ENCODE measurements around the gene TXNDC12.
"Not testable (repeated sequence)": the region's sequence is repeated elsewhere in the genome, so short reads cannot be mapped to it uniquely, and the experiment has no call there.

TXNDC12 gene

GRCh38 chr1:52049337-52049736 lies 5.7 kb downstream of the TXNDC12 start:
- in situ Hi-C loops (cut with MboI; ENCODE audit: low sequenced_read_pairs) = not testable (repeated sequence)

GRCh38 chr1:52045666-52046195 lies 9.3 kb downstream of the TXNDC12 start:
- in situ Hi-C loops (cut with MboI; ENCODE audit: low sequenced_read_pairs) = not testable (repeated sequence)

- in situ Hi-C loops (cut with MboI; ENCODE audit: low sequenced_read_pairs) = no loop called here
Measured at GRCh38 chr1:52045236-52045635, 9.8 kb downstream of the TXNDC12 start.

- in situ Hi-C loops (cut with MboI; ENCODE audit: low sequenced_read_pairs) = no loop called here
Measured at GRCh38 chr1:52041551-52042185, 13.3 kb downstream of the TXNDC12 start.

GRCh38 chr1:52037909-52038308 lies 17.1 kb downstream of the TXNDC12 start:
- in situ Hi-C loops (cut with MboI; ENCODE audit: low sequenced_read_pairs) = no loop called here

GRCh38 chr1:52037402-52037814 lies 17.6 kb downstream of the TXNDC12 start:
- in situ Hi-C loops (cut with MboI; ENCODE audit: low sequenced_read_pairs) = no loop called here

- in situ Hi-C loops (cut with MboI; ENCODE audit: low sequenced_read_pairs) = no loop called here
Measured at GRCh38 chr1:52034050-52034384, 21.0 kb downstream of the TXNDC12 start.

GRCh38 chr1:52033190-52034049 lies 21.6 kb downstream of the TXNDC12 start, which contains the start of gene KTI12:
Gene KTI12 (minus strand): TSS chr1:52033810. CDS start chr1:52033761, 49 bp downstream.
- in situ Hi-C loops (cut with MboI; ENCODE audit: low sequenced_read_pairs) = no loop called here

- in situ Hi-C loops (cut with MboI; ENCODE audit: low sequenced_read_pairs) = no loop called here
Measured at GRCh38 chr1:52032785-52033131, 22.2 kb downstream of the TXNDC12 start.

GRCh38 chr1:52032124-52032784 lies 22.7 kb downstream of the TXNDC12 start:
- in situ Hi-C loops (cut with MboI; ENCODE audit: low sequenced_read_pairs) = no loop called here

GRCh38 chr1:52028839-52029238 lies 26.2 kb downstream of the TXNDC12 start:
- in situ Hi-C loops (cut with MboI; ENCODE audit: low sequenced_read_pairs) = not testable (repeated sequence)

GRCh38 chr1:52028328-52028727 lies 26.7 kb downstream of the TXNDC12 start:
- in situ Hi-C loops (cut with MboI; ENCODE audit: low sequenced_read_pairs) = no loop called here

- in situ Hi-C loops (cut with MboI; ENCODE audit: low sequenced_read_pairs) = no loop called here
Measured at GRCh38 chr1:52026278-52026677, 28.7 kb downstream of the TXNDC12 start.

GRCh38 chr1:52022133-52022532 lies 32.9 kb downstream of the TXNDC12 start:
- in situ Hi-C loops (cut with MboI; ENCODE audit: low sequenced_read_pairs) = no loop called here

GRCh38 chr1:52008071-52008809 lies 46.8 kb downstream of the TXNDC12 start:
- in situ Hi-C loops (cut with MboI; ENCODE audit: low sequenced_read_pairs) = loop anchor here (10.0 kb wide), 1 partner anchor 103 kb away; no protein-coding TSS in a partner anchor

- in situ Hi-C loops (cut with MboI; ENCODE audit: low sequenced_read_pairs) = loop anchor here (10.0 kb wide), 1 partner anchor 103 kb away; no protein-coding TSS in a partner anchor
Measured at GRCh38 chr1:52007215-52008002, 47.6 kb downstream of the TXNDC12 start.

- in situ Hi-C loops (cut with MboI; ENCODE audit: low sequenced_read_pairs) = loop anchor here (10.0 kb wide), 1 partner anchor 101 kb away; no protein-coding TSS in a partner anchor
Measured at GRCh38 chr1:52006081-52006553, 48.9 kb downstream of the TXNDC12 start.

- in situ Hi-C loops (cut with MboI; ENCODE audit: low sequenced_read_pairs) = loop anchor here (10.0 kb wide), 1 partner anchor 101 kb away; no protein-coding TSS in a partner anchor
Measured at GRCh38 chr1:52005548-52005947, 49.4 kb downstream of the TXNDC12 start.

GRCh38 chr1:52003877-52004276 lies 51.1 kb downstream of the TXNDC12 start:
- in situ Hi-C loops (cut with MboI; ENCODE audit: low sequenced_read_pairs) = loop anchor here (10.0 kb wide), 1 partner anchor 99 kb away; no protein-coding TSS in a partner anchor
